ENCODE data around the gene PZP. TPM values are rescaled to one million over a fixed set of nuclear protein-coding genes. Genes with fewer than 3 reads are reported as not detected.

Gene PZP
- total RNA-seq, 1 donor from 2014 or later, result not detected

DNA sequence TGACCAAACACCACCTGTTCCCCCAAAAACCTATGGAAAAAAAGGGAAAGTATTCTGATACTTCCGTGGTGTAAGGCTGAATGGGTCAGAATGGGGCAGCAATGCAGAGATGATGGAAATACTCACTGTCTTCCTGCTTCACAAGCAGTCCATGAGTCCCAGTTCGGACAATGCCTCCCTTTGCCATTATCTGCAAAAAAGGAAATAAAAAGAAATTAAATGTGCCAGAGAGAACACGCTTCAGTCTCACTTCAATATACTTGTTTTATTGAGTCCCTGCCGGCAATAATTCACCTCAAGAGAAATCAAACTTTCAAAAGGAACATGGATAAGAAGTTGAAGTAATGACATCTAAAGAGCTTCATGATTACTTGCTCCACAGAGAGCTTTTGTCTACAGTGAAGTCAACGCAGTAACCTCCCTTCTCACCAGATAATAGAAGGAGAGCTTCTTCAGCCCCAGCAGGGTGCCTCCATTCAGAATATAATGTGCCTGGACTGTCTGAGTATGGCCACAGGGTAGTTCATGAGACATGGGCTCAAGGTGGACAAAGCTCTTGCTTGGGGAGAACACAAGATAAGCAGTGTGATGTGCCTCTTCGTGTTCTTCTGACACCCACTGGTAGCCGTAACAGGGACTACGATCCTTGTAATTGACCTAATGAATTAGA is 107.0 kb downstream of the PZP start:
- intact Hi-C loops (cut with DNase I), result no loop called here
- no peak for TF ChIP-seq CTCF (IDR thresholded peaks at IDR 0.05)
- Histone ChIP-seq H3K27me3 (no peaks in the 10 kb centered on the region), H3K4me3 (no peak overlapping the region), H3K4me1 (no peaks in the 10 kb centered on the region), H3K27ac (no peak overlapping the region), H3K36me3 (peaks cover 86 to 100% of the 10 kb centered on the region in 2 donors), H3K9me3 (no peaks in the 10 kb centered on the region)
- DNase-seq (ENCODE audit: low spot score in 2 of 2), result no peak

DNA sequence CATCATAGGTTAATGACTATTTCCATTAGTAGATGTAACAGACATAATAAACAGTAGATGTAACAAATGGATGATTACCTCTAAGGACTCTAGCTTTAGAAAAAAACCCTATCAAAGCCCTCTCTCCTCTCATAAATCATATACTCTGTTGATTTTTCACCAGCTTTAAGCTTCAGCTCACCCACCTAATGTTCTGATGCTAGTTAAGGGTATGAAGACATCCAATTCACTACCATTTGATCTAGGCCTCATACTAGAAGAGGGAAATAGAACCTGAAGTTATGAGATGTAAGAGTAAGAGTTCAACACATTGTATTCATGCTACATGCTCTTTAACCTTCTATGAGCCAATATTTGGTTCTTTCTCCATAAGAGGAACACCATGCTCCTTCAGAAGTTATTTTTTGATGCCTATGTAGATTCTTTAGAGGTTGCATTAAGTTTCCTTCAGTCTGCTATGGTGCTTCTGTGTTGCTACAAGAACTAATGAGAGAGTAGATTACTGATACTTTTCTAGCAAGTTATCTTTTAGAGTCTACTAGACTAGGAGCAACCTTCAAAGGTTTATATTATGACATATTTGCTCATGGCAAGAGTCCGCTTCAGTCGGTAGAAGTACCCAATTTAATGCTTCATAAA is 108.5 kb downstream of the PZP start:
- Histone ChIP-seq H3K27me3 (no peaks in the 10 kb centered on the region), H3K4me1 (no peaks in the 10 kb centered on the region), H3K36me3 (peaks cover 86 to 98% of the 10 kb centered on the region in 2 donors), H3K4me3 (no peak overlapping the region), H3K9me3 (no peaks in the 10 kb centered on the region), H3K27ac (no peak overlapping the region)
- TF ChIP-seq CTCF (IDR thresholded peaks at IDR 0.05), result no peak
- DNase-seq (ENCODE audit: low spot score in 2 of 2), result no peak
- intact Hi-C loops (cut with DNase I), result no loop called here

Other genes with a start within 250 kb of the PZP start
- gene KLRG1, start 218.8 kb downstream of the PZP start, total RNA-seq, result 0.53 TPM
- 846 TPM for gene A2M, start 92.5 kb downstream of the PZP start, total RNA-seq

Measured in ascending aorta (tissue), 2 donors.